ENCODE results near the gene TNFRSF13B. TPM values are rescaled to one million over a fixed set of nuclear protein-coding genes. Genes with fewer than 3 reads are reported as not detected.
"Not testable (repeated sequence)": the region's sequence is repeated elsewhere in the genome, so short reads cannot be mapped to it uniquely, and the experiment has no call there.

Gene TNFRSF13B
- total RNA-seq, 1 donor: not detected

GRCh38 chr17:16893527-16893926 is 78.4 kb downstream of the TNFRSF13B start:
- H3K79me2 ChIP-seq (ENCODE audit: insufficient read depth, low read length); H3K4me3 ChIP-seq (ENCODE audit: insufficient read depth, low read length); H3K36me3 ChIP-seq (ENCODE audit: insufficient read depth, low read length); H3K27me3 ChIP-seq (ENCODE audit: insufficient read depth, low read length); H2AFZ ChIP-seq (ENCODE audit: low read length); DNase-seq (ENCODE audit: insufficient read length, low spot score, missing footprints); H3K4me2 ChIP-seq (ENCODE audit: insufficient read depth, low read length); H4K20me1 ChIP-seq (ENCODE audit: insufficient read depth, low read length); H3K4me1 ChIP-seq (ENCODE audit: insufficient read depth, low read length); H3K27ac ChIP-seq (ENCODE audit: low read depth, low read length); H3K9me3 ChIP-seq (ENCODE audit: low read depth, low read length): not testable (repeated sequence)

- not testable (repeated sequence) for H3K4me3 ChIP-seq (ENCODE audit: insufficient read depth, low read length); DNase-seq (ENCODE audit: insufficient read length, low spot score, missing footprints); H3K27ac ChIP-seq (ENCODE audit: low read depth, low read length); H3K9me3 ChIP-seq (ENCODE audit: low read depth, low read length); H3K4me1 ChIP-seq (ENCODE audit: insufficient read depth, low read length); H3K36me3 ChIP-seq (ENCODE audit: insufficient read depth, low read length); H3K4me2 ChIP-seq (ENCODE audit: insufficient read depth, low read length); H4K20me1 ChIP-seq (ENCODE audit: insufficient read depth, low read length); H3K79me2 ChIP-seq (ENCODE audit: insufficient read depth, low read length); H3K27me3 ChIP-seq (ENCODE audit: insufficient read depth, low read length); H2AFZ ChIP-seq (ENCODE audit: low read length)
Measured at GRCh38 chr17:16892876-16893454, 79.0 kb downstream of the TNFRSF13B start.

- no peaks in the 10 kb centered on the region for H3K79me2 ChIP-seq (ENCODE audit: insufficient read depth, low read length)
- H4K20me1 ChIP-seq (ENCODE audit: insufficient read depth, low read length): no peaks in the 10 kb centered on the region
- no peak for TF ChIP-seq CTCF (IDR thresholded peaks at IDR 0.05; ENCODE audit: extremely low read depth, low read depth, low read length)
- H3K27me3 ChIP-seq (ENCODE audit: insufficient read depth, low read length): no peaks in the 10 kb centered on the region
- no peaks in the 10 kb centered on the region for H3K4me1 ChIP-seq (ENCODE audit: insufficient read depth, low read length)
- H2AFZ ChIP-seq (ENCODE audit: low read length): no peak overlapping the region
- H3K4me2 ChIP-seq (ENCODE audit: insufficient read depth, low read length): no peak overlapping the region
- no peaks in the 10 kb centered on the region for H3K36me3 ChIP-seq (ENCODE audit: insufficient read depth, low read length)
- H3K4me3 ChIP-seq (ENCODE audit: insufficient read depth, low read length): no peak overlapping the region
- H3K9me3 ChIP-seq (ENCODE audit: low read depth, low read length): no peaks in the 10 kb centered on the region
- H3K27ac ChIP-seq (ENCODE audit: low read depth, low read length): no peak overlapping the region
- no peak for DNase-seq (ENCODE audit: insufficient read length, low spot score, missing footprints)
Measured at GRCh38 chr17:16889088-16889465, 82.8 kb downstream of the TNFRSF13B start.

Small RNA genes within 50 kb of the gene (small RNA-seq; reads per million reads assigned to genes)
- not detected for gene AL353996.1

Other genes starting within 250 kb of the TNFRSF13B start
- 120 and 149 TPM in 2 replicates for gene MPRIP, start 70.3 kb upstream of the TNFRSF13B start, total RNA-seq
- 1.4 and 2.7 TPM in 2 replicates for gene PLD6, start 234.2 kb upstream of the TNFRSF13B start, total RNA-seq

Data from osteoblast (primary cell).